A549 (cell line): ENCODE data around the gene ADAM12. TPM values are rescaled to one million over a fixed set of nuclear protein-coding genes. Genes with fewer than 3 reads are reported as not detected.

ENCODE experiments used
- ATAC-seq, 2 experiments: fragments of 200-7000 bp in 1 of 2; fragments of >200 bp in 1 of 2; cut with Nextera tagmentation in 1 of 2; cut with Tn5 transposase in 1 of 2; 3 replicates each; pipeline versions ENCODE4 v1.8.0 to v1.9.1; 2018 to 2020; ENCODE audit warnings: mild to moderate bottlenecking in 1 of 2, moderate library complexity in 1 of 2
- CTCF ChIA-PET: fragments of 300-600 bp; sonication (Branson Sonifier 250); formaldehyde crosslinking; extraction: SDS; loops from one replicate; lab custom pipeline; 2021; ENCODE audit warnings: antibody characterized with exemption, inconsistent platforms; lab: Yijun Ruan, JAX
- POLR2A ChIA-PET: fragments of 350-600 bp; formaldehyde crosslinking; extraction: SDS; loops from one replicate; lab custom pipeline; 2021; ENCODE audit warnings: antibody characterized with exemption, inconsistent platforms; lab: Yijun Ruan, JAX
- DNase-seq, 2 experiments: peaks; one replicate each; pipeline versions ENCODE4 v3.0.0 to v3.0.0-alpha.2; 2011 to 2016; ENCODE audit warnings: low read depth in 1 of 2, low spot score in 1 of 2
- FAIRE-seq: peaks from 2 replicates; lab custom pipeline; 2011; peaks lifted over from hg19 to GRCh38; lab: Jason Lieb, UNC
- H3K27ac ChIP-seq, 2 experiments: fragments of >200 bp; sonication (Bioruptor Twin); formaldehyde crosslinking; 3 replicates each; pipeline ENCODE4 v1.5.1; 2016 to 2017
- H3K4me1 ChIP-seq: fragments of >200 bp; sonication (Bioruptor Twin); formaldehyde crosslinking; 3 replicates; pipeline ENCODE4 v1.6.1; 2016
- H3K4me2 ChIP-seq: fragments of >200 bp; sonication (Bioruptor Twin); formaldehyde crosslinking; 3 replicates; pipeline ENCODE4 v1.6.1; 2016
- H3K4me3 ChIP-seq: fragments of >200 bp; sonication (Bioruptor Twin); formaldehyde crosslinking; 3 replicates; pipeline ENCODE4 v1.5.1; 2016
- H3K9me3 ChIP-seq: fragments of >200 bp; sonication (Bioruptor Twin); formaldehyde crosslinking; 3 replicates; pipeline ENCODE4 v1.6.1; 2016
- CBX2 ChIP-seq: fragments of 200-600 bp; sonication (generic); IDR thresholded peaks from 2 replicates; pipeline ENCODE4 v1.6.1; 2016; ENCODE audit warnings: low read depth, mild to moderate bottlenecking, borderline replicate concordance
- CHD4 ChIP-seq: fragments of 200-600 bp; sonication (generic); IDR thresholded peaks from 2 replicates; pipeline ENCODE4 v1.6.1; 2016; ENCODE audit warnings: antibody characterized with exemption, mild to moderate bottlenecking, borderline replicate concordance
- EHF ChIP-seq: fragments of 250-450 bp; sonication (Bioruptor Pico); IDR thresholded peaks from 2 replicates; pipeline ENCODE4 v1.5.0; 2020; ENCODE audit warnings: mild to moderate bottlenecking
- EHMT2 ChIP-seq: fragments of 200-600 bp; sonication (generic); IDR thresholded peaks from 2 replicates; pipeline ENCODE4 v1.6.1; 2016; ENCODE audit warnings: antibody characterized with exemption, low read depth, mild to moderate bottlenecking, moderate library complexity
- EP300 ChIP-seq, 2 experiments: fragments of >200 bp; sonication (Bioruptor Twin); formaldehyde crosslinking; IDR thresholded peaks; 2 replicates in 1 of 2; 3 replicates in 1 of 2; pipeline ENCODE4 v1.6.1; 2016 to 2017
- FOSL2 ChIP-seq, 2 experiments: fragments of 450-650 bp in 1 of 2; fragments of >200 bp in 1 of 2; sonication (Bioruptor Twin) in 1 of 2; formaldehyde crosslinking; IDR thresholded peaks; 2 replicates each; pipeline versions ENCODE4 v1.5.0 to v1.6.1; 2016 to 2020; ENCODE audit warnings: mild to moderate bottlenecking in 1 of 2, moderate library complexity in 1 of 2
- HOXB5 ChIP-seq: fragments of 250-450 bp; sonication (Bioruptor Pico); IDR thresholded peaks from 2 replicates; pipeline ENCODE4 v1.5.0; 2020; ENCODE audit warnings: mild to moderate bottlenecking, moderate library complexity
- JUNB ChIP-seq: fragments of >200 bp; sonication (Bioruptor Twin); formaldehyde crosslinking; IDR thresholded peaks from 2 replicates; pipeline ENCODE4 v1.6.1; 2016
- KDM5A ChIP-seq: fragments of 200-600 bp; sonication (generic); IDR thresholded peaks from 2 replicates; pipeline ENCODE4 v1.6.1; 2016; ENCODE audit warnings: antibody characterized with exemption, mild to moderate bottlenecking
- MAFK ChIP-seq: fragments of 450-650 bp; IDR thresholded peaks from 2 replicates; pipeline ENCODE4 v1.6.1; 2014; ENCODE audit not compliant: partially characterized antibody
- NFE2L2 ChIP-seq: fragments of 150-350 bp; conservative IDR thresholded peaks from 2 replicates; pipeline ENCODE4 v1.6.1; 2014; ENCODE audit warnings: low read length
- NPAS2 ChIP-seq: fragments of 250-450 bp; sonication (Bioruptor Pico); IDR thresholded peaks from 2 replicates; pipeline ENCODE4 v1.8.0; 2022; ENCODE audit warnings: mild to moderate bottlenecking, moderate library complexity, borderline replicate concordance
- NR3C1 ChIP-seq: fragments of >200 bp; sonication (Bioruptor Twin); formaldehyde crosslinking; IDR thresholded peaks from 3 replicates; pipeline ENCODE4 v1.6.1; 2017
- PHF8 ChIP-seq: fragments of 200-600 bp; sonication (generic); IDR thresholded peaks from 2 replicates; pipeline ENCODE4 v1.6.1; 2016; ENCODE audit warnings: low read depth, mild to moderate bottlenecking, antibody characterized with exemption, moderate library complexity, borderline replicate concordance
- RAD21 ChIP-seq, 2 experiments: fragments of >200 bp in 1 of 2; sonication (Bioruptor Twin) in 1 of 2; formaldehyde crosslinking in 1 of 2; IDR thresholded peaks in 1 of 2; conservative IDR thresholded peaks in 1 of 2; 2 replicates in 1 of 2; 3 replicates in 1 of 2; pipeline ENCODE4 v1.6.1; 2012 to 2018; ENCODE audit warnings: inconsistent platforms in 1 of 2
- RARB ChIP-seq: fragments of 250-450 bp; sonication (Bioruptor Pico); IDR thresholded peaks from 2 replicates; pipeline ENCODE4 v1.8.0; 2021; ENCODE audit warnings: mild to moderate bottlenecking, moderate library complexity
- RCOR1 ChIP-seq: fragments of 150-350 bp; IDR thresholded peaks from 2 replicates; pipeline ENCODE4 v1.6.1; 2014; ENCODE audit warnings: antibody characterized with exemption, low read length, low read depth
- RFX5 ChIP-seq: fragments of 450-650 bp; IDR thresholded peaks from 2 replicates; pipeline ENCODE4 v1.7.1; 2014; ENCODE audit warnings: antibody characterized with exemption, mild to moderate bottlenecking, moderate library complexity
- SMC3 ChIP-seq: fragments of >200 bp; sonication (Bioruptor Twin); formaldehyde crosslinking; IDR thresholded peaks from 3 replicates; pipeline ENCODE4 v1.6.1; 2018; ENCODE audit warnings: inconsistent platforms
- SREBF2 ChIP-seq: fragments of 450-650 bp; IDR thresholded peaks from 2 replicates; pipeline ENCODE4 v1.6.1; 2014; ENCODE audit warnings: mild to moderate bottlenecking, moderate library complexity
- TFCP2L1 ChIP-seq: fragments of 250-450 bp; sonication (Bioruptor Pico); IDR thresholded peaks from 2 replicates; pipeline ENCODE4 v1.5.0; 2021; ENCODE audit warnings: mild to moderate bottlenecking
- TP53 ChIP-seq: fragments of 250-450 bp; sonication (Bioruptor Pico); IDR thresholded peaks from 2 replicates; pipeline ENCODE4 v1.5.0; 2021; ENCODE audit warnings: mild to moderate bottlenecking, moderate library complexity
- ZC3H11A ChIP-seq: fragments of 450-650 bp; IDR thresholded peaks from 2 replicates; pipeline ENCODE4 v1.6.1; 2014; ENCODE audit warnings: antibody characterized with exemption, mild to moderate bottlenecking
- ZFP36 ChIP-seq: fragments of 450-650 bp; IDR thresholded peaks from 2 replicates; pipeline ENCODE4 v1.6.1; 2014; ENCODE audit warnings: borderline replicate concordance; ENCODE audit not compliant: partially characterized antibody
- ZSCAN20 ChIP-seq: fragments of 250-450 bp; sonication (Bioruptor Pico); IDR thresholded peaks from 2 replicates; pipeline ENCODE4 v1.8.0; 2022; ENCODE audit warnings: mild to moderate bottlenecking, moderate library complexity
- WGBS: methylation state at CpG from one replicate; pipeline ENCODE4 v1.1.6; 2017; ENCODE audit errors: missing lambda C conversion rate; 5-methylcytosine and 5-hydroxymethylcytosine counted together
- polyA plus RNA-seq, 4 experiments: library from polyadenylated mRNA; depleted of rRNA in 3 of 4; stranded (reverse); fragments of >200 nt; fragmentation: RNase III in 1 of 4; extraction: RNeasy Plus Mini Kit Qiagen cat#74134 plus additional on column Dnase treatment in 1 of 4; gene quantifications; 2 replicates in 3 of 4; 3 replicates in 1 of 4; pipeline ENCODE4 v1.2.3, GENCODE V29; 2011 to 2017
- TF ChIP-seq, protein P1 (sequence below): IDR thresholded peaks from 2 replicates; pipeline ENCODE4 v1.6.1; 2012
- TF ChIP-seq, protein P2 (sequence below): fragments of 150-350 bp; IDR thresholded peaks from 2 replicates; pipeline ENCODE4 v1.6.1; 2014; ENCODE audit warnings: low read depth, mild to moderate bottlenecking, low read length
- TF ChIP-seq, protein P3 (sequence below): fragments of >200 bp; sonication (Bioruptor Twin); formaldehyde crosslinking; IDR thresholded peaks from 2 replicates; pipeline ENCODE4 v1.6.1; 2016
- TF ChIP-seq, protein P4 (sequence below): fragments of 200-600 bp; sonication (generic); IDR thresholded peaks from 2 replicates; pipeline ENCODE4 v1.6.1; 2016; ENCODE audit warnings: antibody characterized with exemption, mild to moderate bottlenecking, moderate library complexity
- TF ChIP-seq, protein P5 (sequence below): IDR thresholded peaks from 2 replicates; pipeline ENCODE4 v1.6.1; 2012

The ADAM12 gene
- polyA plus RNA-seq, 2 of the 4 experiments (the other 2 are of a cell fraction) = 1.6 to 4.8 TPM

DNA sequence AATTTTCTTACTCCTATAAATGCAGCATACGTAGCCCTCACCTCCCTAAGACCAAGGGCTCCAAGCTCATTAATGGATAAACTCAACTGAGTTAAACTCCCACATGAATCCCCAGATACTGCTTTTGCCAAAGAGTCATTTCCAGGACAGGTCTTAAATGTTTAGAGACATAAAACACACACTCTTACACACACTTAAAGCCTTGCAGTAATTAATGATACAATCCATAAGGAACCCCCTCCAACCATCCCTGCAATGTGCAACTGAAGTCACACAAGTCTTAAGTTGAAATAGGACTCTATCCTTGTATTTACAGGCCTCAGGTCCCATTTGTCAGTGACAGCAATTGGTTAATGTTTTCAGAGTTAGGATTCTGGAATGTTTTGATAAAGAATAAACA is 297.8 kb downstream of the ADAM12 start:
- Histone ChIP-seq H3K4me3 (no peak overlapping the region), H3K9me3 (peaks cover 14% of the 10 kb centered on the region), H3K4me2 (peak overlapping the region; percentile 22; the same call in 2 of the 3 replicates), H3K27ac (peak overlapping the region; percentile 69 to 71; a peak in 5 of 6 replicates), H3K4me1 (peaks cover 7% of the 10 kb centered on the region; the same call in 1 of the 3 replicates)
- no peak for FAIRE-seq
- CTCF ChIA-PET = no interaction called here
- TF ChIP-seq, protein P1, sequence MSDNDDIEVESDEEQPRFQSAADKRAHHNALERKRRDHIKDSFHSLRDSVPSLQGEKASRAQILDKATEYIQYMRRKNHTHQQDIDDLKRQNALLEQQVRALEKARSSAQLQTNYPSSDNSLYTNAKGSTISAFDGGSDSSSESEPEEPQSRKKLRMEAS = no peak
- TF ChIP-seq NFE2L2 (no peak), ZFP36 (no peak), EP300 (IDR thresholded peaks at IDR 0.05) (no peak), EHMT2 (no peak), RFX5 (no peak), NPAS2 (no peak), CHD4 (no peak), KDM5A (no peak), ZC3H11A (no peak), EHF (CRISPR knock-in tag) (no peak), SMC3 (no peak), TFCP2L1 (CRISPR knock-in tag) (no peak), ZSCAN20 (CRISPR knock-in tag) (no peak), RARB (CRISPR knock-in tag) (no peak), SREBF2 (no peak), HOXB5 (CRISPR knock-in tag) (no peak)
- TF ChIP-seq, protein P2, sequence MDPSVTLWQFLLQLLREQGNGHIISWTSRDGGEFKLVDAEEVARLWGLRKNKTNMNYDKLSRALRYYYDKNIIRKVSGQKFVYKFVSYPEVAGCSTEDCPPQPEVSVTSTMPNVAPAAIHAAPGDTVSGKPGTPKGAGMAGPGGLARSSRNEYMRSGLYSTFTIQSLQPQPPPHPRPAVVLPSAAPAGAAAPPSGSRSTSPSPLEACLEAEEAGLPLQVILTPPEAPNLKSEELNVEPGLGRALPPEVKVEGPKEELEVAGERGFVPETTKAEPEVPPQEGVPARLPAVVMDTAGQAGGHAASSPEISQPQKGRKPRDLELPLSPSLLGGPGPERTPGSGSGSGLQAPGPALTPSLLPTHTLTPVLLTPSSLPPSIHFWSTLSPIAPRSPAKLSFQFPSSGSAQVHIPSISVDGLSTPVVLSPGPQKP = no peak
- TF ChIP-seq, protein P3, sequence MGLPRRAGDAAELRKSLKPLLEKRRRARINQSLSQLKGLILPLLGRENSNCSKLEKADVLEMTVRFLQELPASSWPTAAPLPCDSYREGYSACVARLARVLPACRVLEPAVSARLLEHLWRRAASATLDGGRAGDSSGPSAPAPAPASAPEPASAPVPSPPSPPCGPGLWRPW = no peak
- WGBS = 67% methylated on average over 1 of the region's 1 CpG
- peak in 1 of 2 experiments; percentile 20; a peak in 1 of 6 replicates for ATAC-seq
- POLR2A ChIA-PET = interaction anchor here (1.3 kb wide), 1 partner anchor 28 kb away, joined by 3 read pairs; no protein-coding TSS in a partner anchor
- no peak for DNase-seq

DNA sequence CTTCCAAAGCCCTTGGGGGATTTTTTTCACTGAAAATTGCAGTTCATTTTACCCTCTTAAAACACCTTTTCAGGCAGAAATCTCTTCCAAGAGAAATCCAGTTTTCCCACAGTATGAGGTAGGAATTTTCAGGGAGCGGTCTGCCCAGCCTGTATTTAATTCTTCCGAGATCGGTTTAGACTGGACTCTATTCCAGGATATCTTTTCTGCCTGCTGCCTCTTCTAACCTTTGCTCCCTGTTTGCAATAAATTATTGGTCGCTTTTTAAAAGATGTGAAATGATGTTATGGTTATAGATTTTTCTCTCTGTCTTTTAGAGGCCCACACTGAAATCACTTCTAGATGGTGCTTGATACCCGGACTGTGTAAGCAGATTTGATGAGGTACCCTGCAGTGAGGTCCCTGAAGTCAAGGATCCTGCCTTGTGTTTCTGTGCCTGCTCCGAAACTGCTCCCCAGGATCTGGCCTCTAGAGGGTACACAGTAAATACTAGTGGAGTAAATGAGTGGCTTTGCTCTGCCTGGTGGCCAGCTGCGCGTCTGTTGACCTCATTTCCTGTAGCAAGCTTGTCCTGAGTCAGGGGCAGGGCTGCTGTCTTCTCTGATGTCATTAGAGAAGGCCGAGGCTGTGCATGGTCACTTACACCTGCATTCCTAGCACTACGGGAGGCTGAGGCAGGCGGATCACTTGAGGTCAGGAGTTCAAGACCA is 300.3 kb downstream of the ADAM12 start:
- ChIA-PET CTCF (interaction anchor here (0.7 kb wide), 1 partner anchor 14 kb away, joined by 3 read pairs; no protein-coding TSS in a partner anchor), POLR2A (no interaction called here)
- H3K27ac ChIP-seq = peak overlapping the region in 1 of 2 experiments; percentile 43; a peak in 2 of 6 replicates
- H3K4me3 ChIP-seq = no peak overlapping the region
- peak in 1 of 2 experiments; percentile 24 for DNase-seq
- peaks cover 14% of the 10 kb centered on the region for H3K9me3 ChIP-seq
- peaks cover 7% of the 10 kb centered on the region; the same call in 1 of the 3 replicates for H3K4me1 ChIP-seq
- 87% methylated on average over 8 of the region's 11 CpGs for WGBS
- H3K4me2 ChIP-seq = no peak overlapping the region
- ATAC-seq = no peak
- FAIRE-seq = no peak
- TF ChIP-seq MAFK (no peak), RAD21 (conservative IDR thresholded peaks at IDR 0.05 in 1 of 2, IDR thresholded peaks at IDR 0.05 in 1 of 2) (no peak), CHD4 (no peak), TP53 (CRISPR knock-in tag) (no peak), PHF8 (no peak), JUNB (no peak), NR3C1 (no peak), FOSL2 (IDR thresholded peaks at IDR 0.05) (no peak), FOSL2 (CRISPR knock-in tag; IDR thresholded peaks at IDR 0.05) (no peak), CBX2 (no peak), KDM5A (no peak), RCOR1 (no peak), EHF (CRISPR knock-in tag) (no peak)
- TF ChIP-seq, protein P4, sequence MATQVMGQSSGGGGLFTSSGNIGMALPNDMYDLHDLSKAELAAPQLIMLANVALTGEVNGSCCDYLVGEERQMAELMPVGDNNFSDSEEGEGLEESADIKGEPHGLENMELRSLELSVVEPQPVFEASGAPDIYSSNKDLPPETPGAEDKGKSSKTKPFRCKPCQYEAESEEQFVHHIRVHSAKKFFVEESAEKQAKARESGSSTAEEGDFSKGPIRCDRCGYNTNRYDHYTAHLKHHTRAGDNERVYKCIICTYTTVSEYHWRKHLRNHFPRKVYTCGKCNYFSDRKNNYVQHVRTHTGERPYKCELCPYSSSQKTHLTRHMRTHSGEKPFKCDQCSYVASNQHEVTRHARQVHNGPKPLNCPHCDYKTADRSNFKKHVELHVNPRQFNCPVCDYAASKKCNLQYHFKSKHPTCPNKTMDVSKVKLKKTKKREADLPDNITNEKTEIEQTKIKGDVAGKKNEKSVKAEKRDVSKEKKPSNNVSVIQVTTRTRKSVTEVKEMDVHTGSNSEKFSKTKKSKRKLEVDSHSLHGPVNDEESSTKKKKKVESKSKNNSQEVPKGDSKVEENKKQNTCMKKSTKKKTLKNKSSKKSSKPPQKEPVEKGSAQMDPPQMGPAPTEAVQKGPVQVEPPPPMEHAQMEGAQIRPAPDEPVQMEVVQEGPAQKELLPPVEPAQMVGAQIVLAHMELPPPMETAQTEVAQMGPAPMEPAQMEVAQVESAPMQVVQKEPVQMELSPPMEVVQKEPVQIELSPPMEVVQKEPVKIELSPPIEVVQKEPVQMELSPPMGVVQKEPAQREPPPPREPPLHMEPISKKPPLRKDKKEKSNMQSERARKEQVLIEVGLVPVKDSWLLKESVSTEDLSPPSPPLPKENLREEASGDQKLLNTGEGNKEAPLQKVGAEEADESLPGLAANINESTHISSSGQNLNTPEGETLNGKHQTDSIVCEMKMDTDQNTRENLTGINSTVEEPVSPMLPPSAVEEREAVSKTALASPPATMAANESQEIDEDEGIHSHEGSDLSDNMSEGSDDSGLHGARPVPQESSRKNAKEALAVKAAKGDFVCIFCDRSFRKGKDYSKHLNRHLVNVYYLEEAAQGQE = no peak
- TF ChIP-seq, protein P5, sequence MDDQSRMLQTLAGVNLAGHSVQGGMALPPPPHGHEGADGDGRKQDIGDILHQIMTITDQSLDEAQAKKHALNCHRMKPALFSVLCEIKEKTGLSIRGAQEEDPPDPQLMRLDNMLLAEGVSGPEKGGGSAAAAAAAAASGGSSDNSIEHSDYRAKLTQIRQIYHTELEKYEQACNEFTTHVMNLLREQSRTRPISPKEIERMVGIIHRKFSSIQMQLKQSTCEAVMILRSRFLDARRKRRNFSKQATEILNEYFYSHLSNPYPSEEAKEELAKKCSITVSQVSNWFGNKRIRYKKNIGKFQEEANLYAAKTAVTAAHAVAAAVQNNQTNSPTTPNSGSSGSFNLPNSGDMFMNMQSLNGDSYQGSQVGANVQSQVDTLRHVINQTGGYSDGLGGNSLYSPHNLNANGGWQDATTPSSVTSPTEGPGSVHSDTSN = no peak
- TF ChIP-seq, protein P1 = no peak
